Glutamatergic neuron (in vitro differentiated cells): ENCODE results near the gene KIAA1210. TPM values are rescaled to one million over a fixed set of nuclear protein-coding genes. Genes with fewer than 3 reads are reported as not detected.

ENCODE experiments used
- DNase-seq: peaks from one replicate; pipeline ENCODE4 v3.0.0; 2022
- H3K27ac Mint-ChIP-seq: one replicate; pipeline ENCODE4 v1.8.0; 2020; ENCODE audit warnings: mild to moderate bottlenecking, mixed read lengths, inconsistent platforms; ENCODE audit not compliant: unreplicated experiment
- H3K27me3 Mint-ChIP-seq: one replicate; pipeline ENCODE4 v1.8.0; 2020; ENCODE audit warnings: mild to moderate bottlenecking, moderate library complexity, mixed read lengths, inconsistent platforms; ENCODE audit not compliant: unreplicated experiment
- H3K36me3 Mint-ChIP-seq: one replicate; pipeline ENCODE4 v1.8.0; 2020; ENCODE audit warnings: mild to moderate bottlenecking, mixed read lengths, inconsistent platforms; ENCODE audit not compliant: unreplicated experiment
- H3K4me1 Mint-ChIP-seq: one replicate; pipeline ENCODE4 v1.8.0; 2020; ENCODE audit warnings: mild to moderate bottlenecking, low read depth, mixed read lengths, inconsistent platforms; ENCODE audit not compliant: unreplicated experiment
- H3K4me3 Mint-ChIP-seq: one replicate; pipeline ENCODE4 v1.8.0; 2020; ENCODE audit warnings: mild to moderate bottlenecking, mixed read lengths, inconsistent platforms; ENCODE audit not compliant: unreplicated experiment
- H3K9me3 Mint-ChIP-seq: one replicate; pipeline ENCODE4 v1.8.0; 2020; ENCODE audit warnings: mild to moderate bottlenecking, moderate library complexity, mixed read lengths, inconsistent platforms; ENCODE audit not compliant: unreplicated experiment
- total RNA-seq: library from RNA; stranded (reverse); fragmentation: NEBNext Ultra II Directional; extraction: Animal tissue kit (Norgen Biotek cat#: 25700); gene quantifications from one replicate; pipeline ENCODE4 v1.2.1, GENCODE V29; 2021; ENCODE audit not compliant: unreplicated experiment
- TF ChIP-seq, protein P1 (sequence below): fragments of 200-600 bp; sonication (generic); IDR thresholded peaks from one replicate; pipeline ENCODE4 v1.5.0; 2021; ENCODE audit not compliant: partially characterized antibody, unreplicated experiment

KIAA1210 gene
- total RNA-seq, 1 donor from 2014 or later: 0.98 TPM

DNA sequence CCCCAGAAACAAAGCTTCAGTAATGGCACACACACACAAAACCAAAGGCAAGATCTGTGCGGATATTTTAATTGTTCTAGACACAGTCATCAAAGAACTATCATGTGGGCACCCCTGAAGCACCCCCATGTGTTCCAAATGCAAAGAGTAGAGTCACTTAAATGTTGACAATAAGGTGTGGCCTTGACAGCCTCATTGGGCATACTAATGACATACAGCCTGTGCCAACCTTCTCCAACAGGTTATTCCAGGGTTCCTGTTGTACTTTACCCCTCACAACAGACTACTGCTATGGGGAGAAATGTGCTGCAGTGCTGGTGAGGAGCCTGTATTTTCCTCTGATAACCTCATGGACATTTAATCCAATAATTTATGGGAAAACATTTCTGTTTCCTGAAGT lies 84.6 kb downstream of the KIAA1210 start:
- no peaks in the 10 kb centered on the region for H3K4me1 Mint-ChIP-seq
- no peaks in the 10 kb centered on the region for H3K27me3 Mint-ChIP-seq
- DNase-seq: no peak
- H3K27ac Mint-ChIP-seq: no peak overlapping the region
- H3K4me3 Mint-ChIP-seq: no peak overlapping the region
- no peaks in the 10 kb centered on the region for H3K36me3 Mint-ChIP-seq
- H3K9me3 Mint-ChIP-seq: no peaks in the 10 kb centered on the region
- TF ChIP-seq, protein P1, sequence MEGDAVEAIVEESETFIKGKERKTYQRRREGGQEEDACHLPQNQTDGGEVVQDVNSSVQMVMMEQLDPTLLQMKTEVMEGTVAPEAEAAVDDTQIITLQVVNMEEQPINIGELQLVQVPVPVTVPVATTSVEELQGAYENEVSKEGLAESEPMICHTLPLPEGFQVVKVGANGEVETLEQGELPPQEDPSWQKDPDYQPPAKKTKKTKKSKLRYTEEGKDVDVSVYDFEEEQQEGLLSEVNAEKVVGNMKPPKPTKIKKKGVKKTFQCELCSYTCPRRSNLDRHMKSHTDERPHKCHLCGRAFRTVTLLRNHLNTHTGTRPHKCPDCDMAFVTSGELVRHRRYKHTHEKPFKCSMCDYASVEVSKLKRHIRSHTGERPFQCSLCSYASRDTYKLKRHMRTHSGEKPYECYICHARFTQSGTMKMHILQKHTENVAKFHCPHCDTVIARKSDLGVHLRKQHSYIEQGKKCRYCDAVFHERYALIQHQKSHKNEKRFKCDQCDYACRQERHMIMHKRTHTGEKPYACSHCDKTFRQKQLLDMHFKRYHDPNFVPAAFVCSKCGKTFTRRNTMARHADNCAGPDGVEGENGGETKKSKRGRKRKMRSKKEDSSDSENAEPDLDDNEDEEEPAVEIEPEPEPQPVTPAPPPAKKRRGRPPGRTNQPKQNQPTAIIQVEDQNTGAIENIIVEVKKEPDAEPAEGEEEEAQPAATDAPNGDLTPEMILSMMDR: no peak

DNA sequence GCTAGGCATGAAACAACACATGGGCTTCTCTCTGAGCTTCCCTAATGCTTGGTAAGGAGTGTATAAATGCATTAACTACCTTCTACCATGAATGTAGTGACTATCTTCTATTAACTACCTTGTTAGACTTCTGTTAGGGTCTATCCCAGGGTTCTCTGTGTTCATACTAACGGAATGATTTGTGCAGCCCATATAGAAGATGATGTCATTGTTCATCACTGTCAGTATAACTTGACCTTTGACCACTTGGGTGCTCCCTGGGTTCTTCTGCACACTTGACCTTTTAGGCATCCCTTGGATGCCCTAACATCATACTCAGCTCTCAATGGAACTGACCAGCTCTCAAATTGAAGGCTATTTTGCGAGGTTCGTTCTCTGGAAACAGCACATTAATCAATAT lies 85.6 kb downstream of the KIAA1210 start:
- Mint-ChIP-seq H3K4me1 (no peaks in the 10 kb centered on the region), H3K27ac (no peak overlapping the region), H3K4me3 (no peak overlapping the region), H3K36me3 (no peaks in the 10 kb centered on the region), H3K9me3 (no peaks in the 10 kb centered on the region), H3K27me3 (no peaks in the 10 kb centered on the region)
- DNase-seq: no peak
- TF ChIP-seq, protein P1: no peak

DNA sequence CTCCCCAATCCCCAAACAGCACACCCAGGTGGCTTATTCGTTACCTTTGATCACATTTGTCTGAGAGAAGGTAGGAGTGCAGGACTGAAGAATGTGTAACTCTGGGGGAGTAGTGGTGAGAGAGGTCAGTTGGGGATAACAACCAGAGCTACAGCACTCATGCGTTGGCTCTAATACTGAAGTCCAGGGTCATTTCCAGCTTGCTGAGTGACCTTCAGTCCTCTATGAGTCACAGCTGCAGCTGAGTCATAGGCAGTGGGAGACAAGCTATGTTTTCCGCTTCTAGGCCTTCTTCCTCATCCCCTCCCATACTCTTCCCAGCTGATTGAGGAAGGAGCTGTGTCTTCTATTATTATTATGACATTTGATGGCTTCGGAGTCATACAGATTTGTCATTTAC lies 86.4 kb downstream of the KIAA1210 start:
- H3K4me3 Mint-ChIP-seq: no peak overlapping the region
- TF ChIP-seq, protein P1: no peak
- no peak for DNase-seq
- no peaks in the 10 kb centered on the region for H3K4me1 Mint-ChIP-seq
- no peaks in the 10 kb centered on the region for H3K27me3 Mint-ChIP-seq
- no peaks in the 10 kb centered on the region for H3K36me3 Mint-ChIP-seq
- no peaks in the 10 kb centered on the region for H3K9me3 Mint-ChIP-seq
- H3K27ac Mint-ChIP-seq: no peak overlapping the region

DNA sequence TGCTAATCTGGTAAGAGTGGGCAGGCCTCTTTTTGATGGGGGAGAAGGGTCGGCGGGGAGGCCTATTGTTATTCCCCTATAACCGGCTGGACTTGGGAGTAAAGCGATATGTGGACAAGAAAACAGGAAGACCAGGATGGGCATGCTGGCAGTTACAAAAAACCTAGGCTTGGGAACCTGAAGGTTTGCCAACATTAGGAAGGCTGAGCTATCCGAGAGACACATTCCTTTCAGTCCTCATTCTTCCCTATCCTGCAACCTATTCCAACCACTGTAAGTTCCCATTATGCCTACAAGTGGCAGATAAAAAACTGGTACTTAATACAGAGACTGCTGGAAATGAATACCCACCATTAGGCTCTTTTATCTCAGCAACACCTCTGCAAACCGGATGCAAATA lies 87.2 kb downstream of the KIAA1210 start:
- TF ChIP-seq, protein P1: no peak
- Mint-ChIP-seq H3K4me3 (no peak overlapping the region), H3K4me1 (no peaks in the 10 kb centered on the region), H3K27ac (no peak overlapping the region), H3K9me3 (no peaks in the 10 kb centered on the region), H3K36me3 (no peaks in the 10 kb centered on the region), H3K27me3 (no peaks in the 10 kb centered on the region)
- DNase-seq: no peak

DNA sequence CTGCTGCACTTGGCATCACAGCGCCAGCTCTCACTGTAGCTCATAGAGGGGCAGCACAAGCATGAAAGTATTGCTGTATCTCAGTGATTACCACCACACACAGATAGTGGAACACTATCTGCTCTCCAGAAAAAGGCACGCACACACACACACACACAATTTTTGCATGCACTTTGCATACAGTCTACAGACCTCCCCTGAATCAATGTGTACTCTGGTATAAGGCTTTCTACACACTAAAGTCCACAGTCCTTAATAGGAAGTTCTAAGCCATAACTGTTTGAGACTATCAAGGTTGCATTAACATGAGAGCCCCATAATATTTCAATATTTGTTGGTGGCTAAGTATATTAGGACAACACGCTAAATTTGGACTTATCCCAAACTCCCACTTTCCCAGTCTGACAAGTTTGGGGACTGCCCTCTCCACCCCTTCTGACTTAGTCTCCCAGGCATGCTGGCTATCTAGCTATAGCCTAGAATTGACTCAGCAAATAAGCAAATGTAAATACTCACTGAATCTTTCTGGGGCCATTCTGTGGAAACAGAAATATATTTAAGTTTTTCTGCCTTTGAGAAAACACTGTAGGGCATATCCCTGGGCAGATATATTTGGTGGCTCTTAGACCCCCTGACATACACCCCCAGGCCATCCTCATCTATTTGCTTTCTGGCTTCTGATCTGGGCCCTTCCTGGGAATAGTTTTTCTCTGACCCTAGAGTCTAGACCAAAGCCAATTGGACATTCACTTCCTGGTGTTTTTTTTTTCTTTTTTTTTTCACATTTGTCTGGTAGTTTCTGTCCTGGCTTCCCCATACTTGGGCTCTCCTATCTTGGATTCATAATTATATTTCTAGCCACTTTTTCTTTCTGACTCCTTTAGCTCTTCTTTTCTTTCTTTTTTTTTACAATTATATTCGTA lies 91.2 kb downstream of the KIAA1210 start:
- no peaks in the 10 kb centered on the region for H3K4me1 Mint-ChIP-seq
- H3K27ac Mint-ChIP-seq: no peak overlapping the region
- DNase-seq: no peak
- H3K27me3 Mint-ChIP-seq: no peaks in the 10 kb centered on the region
- peaks cover 3% of the 10 kb centered on the region for H3K36me3 Mint-ChIP-seq
- no peak overlapping the region for H3K4me3 Mint-ChIP-seq
- H3K9me3 Mint-ChIP-seq: peaks cover 5% of the 10 kb centered on the region
- TF ChIP-seq, protein P1: no peak
